Chondrocyte (in vitro differentiated cells): ENCODE measurements around the gene SH3BP1. TPM values are rescaled to one million over a fixed set of nuclear protein-coding genes. Genes with fewer than 3 reads are reported as not detected.
"Not testable (repeated sequence)": the region's sequence is repeated elsewhere in the genome, so short reads cannot be mapped to it uniquely, and the experiment has no call there.

Experiments
- DNase-seq: peaks from one replicate; pipeline ENCODE4 v3.0.0; 2021; ENCODE audit warnings: mixed read lengths, low spot score
- H3K27ac Mint-ChIP-seq: one replicate; pipeline ENCODE4 v1.8.0; 2021; ENCODE audit warnings: mild to moderate bottlenecking, moderate library complexity, mixed read lengths; ENCODE audit not compliant: unreplicated experiment
- H3K27me3 Mint-ChIP-seq: 2 replicates; pipeline ENCODE4 v1.8.0; 2021; ENCODE audit warnings: low read depth, mixed read lengths
- H3K36me3 Mint-ChIP-seq: 2 replicates; pipeline ENCODE4 v1.8.0; 2021; ENCODE audit warnings: low read depth, mixed read lengths
- H3K4me1 Mint-ChIP-seq: 2 replicates; pipeline ENCODE4 v1.8.0; 2021; ENCODE audit warnings: low read depth, mild to moderate bottlenecking, mixed read lengths
- H3K4me3 Mint-ChIP-seq: one replicate; pipeline ENCODE4 v1.8.0; 2021; ENCODE audit warnings: mild to moderate bottlenecking, moderate library complexity, mixed read lengths; ENCODE audit not compliant: unreplicated experiment
- H3K9me3 Mint-ChIP-seq: 2 replicates; pipeline ENCODE4 v1.8.0; 2021; ENCODE audit warnings: low read depth, mixed read lengths
- long read RNA-seq: library from polyadenylated mRNA; stranded (forward); transcript quantifications from one replicate; pipeline ENCODE4 v2.0.0, GENCODE V29; 2021
- total RNA-seq: library from RNA; stranded (reverse); gene quantifications from 3 replicates; pipeline ENCODE4 v1.2.1, GENCODE V29; 2021
- TF ChIP-seq, protein P1 (sequence below): fragments of 200-600 bp; sonication (generic); IDR thresholded peaks from 2 replicates; pipeline ENCODE4 v1.5.0; 2021; ENCODE audit warnings: antibody characterized with exemption, mild to moderate bottlenecking, moderate library complexity

SH3BP1 gene, protein sequence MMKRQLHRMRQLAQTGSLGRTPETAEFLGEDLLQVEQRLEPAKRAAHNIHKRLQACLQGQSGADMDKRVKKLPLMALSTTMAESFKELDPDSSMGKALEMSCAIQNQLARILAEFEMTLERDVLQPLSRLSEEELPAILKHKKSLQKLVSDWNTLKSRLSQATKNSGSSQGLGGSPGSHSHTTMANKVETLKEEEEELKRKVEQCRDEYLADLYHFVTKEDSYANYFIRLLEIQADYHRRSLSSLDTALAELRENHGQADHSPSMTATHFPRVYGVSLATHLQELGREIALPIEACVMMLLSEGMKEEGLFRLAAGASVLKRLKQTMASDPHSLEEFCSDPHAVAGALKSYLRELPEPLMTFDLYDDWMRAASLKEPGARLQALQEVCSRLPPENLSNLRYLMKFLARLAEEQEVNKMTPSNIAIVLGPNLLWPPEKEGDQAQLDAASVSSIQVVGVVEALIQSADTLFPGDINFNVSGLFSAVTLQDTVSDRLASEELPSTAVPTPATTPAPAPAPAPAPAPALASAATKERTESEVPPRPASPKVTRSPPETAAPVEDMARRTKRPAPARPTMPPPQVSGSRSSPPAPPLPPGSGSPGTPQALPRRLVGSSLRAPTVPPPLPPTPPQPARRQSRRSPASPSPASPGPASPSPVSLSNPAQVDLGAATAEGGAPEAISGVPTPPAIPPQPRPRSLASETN
- 1.6 to 2.7 TPM (median 2.4 TPM) in 3 replicates for total RNA-seq
- long read RNA-seq, partial matches to known transcripts = 1 of 5 reads
- long read RNA-seq, other reads (novel, unspliced or antisense) = 1 of 5 reads

DNA sequence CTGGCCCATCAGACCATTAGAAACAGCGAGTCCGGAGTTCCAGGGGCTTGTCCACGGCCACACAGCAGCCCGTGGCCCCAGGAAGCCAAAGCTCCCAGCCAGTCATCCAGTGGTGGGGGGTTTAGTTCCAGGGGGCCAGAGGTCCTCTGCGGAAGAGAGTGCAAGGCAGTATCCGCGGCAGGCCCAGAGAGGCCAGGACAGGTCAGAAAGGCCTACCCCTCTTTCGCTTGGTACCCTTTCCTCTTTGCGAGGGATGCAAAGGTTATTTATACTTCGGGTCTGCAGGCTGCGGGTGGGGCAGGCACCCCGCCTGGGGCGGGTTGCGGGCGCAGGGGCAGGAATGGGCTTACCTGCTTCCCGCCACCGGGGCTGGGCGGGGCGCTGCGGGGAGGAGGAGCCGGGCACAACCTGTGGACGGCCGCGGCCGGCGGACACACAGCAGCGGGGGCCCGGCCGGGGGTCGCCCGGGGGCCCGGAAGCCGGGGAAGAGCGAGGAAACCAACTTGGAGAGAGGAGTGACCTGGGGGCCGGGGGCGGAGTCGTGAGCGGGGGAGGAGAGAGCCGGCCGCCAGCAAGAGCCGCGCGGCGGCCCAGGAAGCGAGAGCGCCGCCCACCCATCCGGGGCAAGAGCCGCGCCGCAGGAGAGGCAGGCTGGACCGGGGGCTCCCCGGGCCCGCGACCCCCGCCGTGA, at the start of gene SH3BP1:
Gene SH3BP1 (plus strand): TSS at position 600 of the 691 bp plus-strand sequence. CDS start 119 bp downstream, outside the sequence.
- no peak within 1 kb of the TSS for H3K27ac Mint-ChIP-seq
- H3K36me3 Mint-ChIP-seq = no peaks in the 10 kb centered on the region
- no peaks in the 10 kb centered on the region for H3K9me3 Mint-ChIP-seq
- no peak for DNase-seq
- peak within 1 kb of the TSS; percentile 64 for H3K4me3 Mint-ChIP-seq
- H3K27me3 Mint-ChIP-seq = no peaks in the 10 kb centered on the region
- peaks cover 30% of the 10 kb centered on the region for H3K4me1 Mint-ChIP-seq
- TF ChIP-seq, protein P1, sequence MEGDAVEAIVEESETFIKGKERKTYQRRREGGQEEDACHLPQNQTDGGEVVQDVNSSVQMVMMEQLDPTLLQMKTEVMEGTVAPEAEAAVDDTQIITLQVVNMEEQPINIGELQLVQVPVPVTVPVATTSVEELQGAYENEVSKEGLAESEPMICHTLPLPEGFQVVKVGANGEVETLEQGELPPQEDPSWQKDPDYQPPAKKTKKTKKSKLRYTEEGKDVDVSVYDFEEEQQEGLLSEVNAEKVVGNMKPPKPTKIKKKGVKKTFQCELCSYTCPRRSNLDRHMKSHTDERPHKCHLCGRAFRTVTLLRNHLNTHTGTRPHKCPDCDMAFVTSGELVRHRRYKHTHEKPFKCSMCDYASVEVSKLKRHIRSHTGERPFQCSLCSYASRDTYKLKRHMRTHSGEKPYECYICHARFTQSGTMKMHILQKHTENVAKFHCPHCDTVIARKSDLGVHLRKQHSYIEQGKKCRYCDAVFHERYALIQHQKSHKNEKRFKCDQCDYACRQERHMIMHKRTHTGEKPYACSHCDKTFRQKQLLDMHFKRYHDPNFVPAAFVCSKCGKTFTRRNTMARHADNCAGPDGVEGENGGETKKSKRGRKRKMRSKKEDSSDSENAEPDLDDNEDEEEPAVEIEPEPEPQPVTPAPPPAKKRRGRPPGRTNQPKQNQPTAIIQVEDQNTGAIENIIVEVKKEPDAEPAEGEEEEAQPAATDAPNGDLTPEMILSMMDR = peak; percentile 11

DNA sequence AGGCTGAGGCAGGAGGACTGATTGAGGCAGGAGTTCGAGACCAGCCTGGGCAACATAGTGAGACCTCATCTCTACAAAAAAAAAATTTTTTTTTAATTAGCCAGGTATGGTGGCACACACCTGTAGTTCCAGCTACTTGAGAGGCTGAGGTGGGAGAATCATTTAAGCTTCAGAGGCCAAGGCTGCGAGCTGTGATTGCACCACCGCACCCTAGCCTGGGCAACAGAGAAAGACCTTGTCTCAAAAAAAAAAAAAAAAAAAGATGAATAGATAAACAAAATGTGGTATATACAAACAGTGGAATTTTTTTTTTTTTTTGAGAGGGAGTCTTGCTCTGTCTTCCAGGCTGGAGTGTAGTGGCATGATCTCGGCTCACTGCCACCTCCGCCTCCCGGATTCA, 48.4 kb upstream of the SH3BP1 start:
- H3K27me3 Mint-ChIP-seq, H3K9me3 Mint-ChIP-seq, H3K4me3 Mint-ChIP-seq, H3K4me1 Mint-ChIP-seq, DNase-seq, H3K27ac Mint-ChIP-seq, H3K36me3 Mint-ChIP-seq: not testable (repeated sequence)

DNA sequence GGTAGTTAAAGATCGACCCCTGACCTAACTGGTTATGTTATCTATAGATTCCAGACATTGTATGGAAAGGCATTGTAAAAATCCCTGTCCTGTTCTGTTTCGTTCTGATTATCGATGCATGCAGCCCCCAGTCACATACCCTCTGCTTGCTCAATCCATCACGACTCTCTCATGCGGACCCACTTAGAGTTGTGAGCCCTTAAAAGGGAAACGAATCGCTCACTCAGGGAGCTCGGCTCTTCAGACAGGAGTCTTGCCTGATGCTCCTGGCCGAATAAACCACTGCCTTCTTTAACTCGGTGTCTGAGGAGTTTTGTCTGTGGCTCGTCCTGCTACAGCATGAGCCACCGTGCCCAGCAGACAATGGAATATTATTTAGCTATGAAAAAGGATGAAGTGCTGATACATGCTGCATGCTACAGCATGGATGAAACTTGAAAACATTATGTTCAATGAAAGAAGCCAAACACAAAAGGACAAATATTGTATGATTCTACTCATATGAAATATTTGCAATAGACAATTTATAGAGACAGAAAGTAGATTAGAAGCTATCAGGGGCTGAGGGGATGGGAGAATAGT, 47.6 kb upstream of the SH3BP1 start:
- Mint-ChIP-seq H3K27me3 (no peaks in the 10 kb centered on the region), H3K4me1 (peaks cover 8% of the 10 kb centered on the region), H3K4me3 (peak overlapping the region; percentile 69), H3K36me3 (no peaks in the 10 kb centered on the region), H3K27ac (no peak overlapping the region), H3K9me3 (no peaks in the 10 kb centered on the region)
- DNase-seq = no peak
- TF ChIP-seq, protein P1 = no peak

DNA sequence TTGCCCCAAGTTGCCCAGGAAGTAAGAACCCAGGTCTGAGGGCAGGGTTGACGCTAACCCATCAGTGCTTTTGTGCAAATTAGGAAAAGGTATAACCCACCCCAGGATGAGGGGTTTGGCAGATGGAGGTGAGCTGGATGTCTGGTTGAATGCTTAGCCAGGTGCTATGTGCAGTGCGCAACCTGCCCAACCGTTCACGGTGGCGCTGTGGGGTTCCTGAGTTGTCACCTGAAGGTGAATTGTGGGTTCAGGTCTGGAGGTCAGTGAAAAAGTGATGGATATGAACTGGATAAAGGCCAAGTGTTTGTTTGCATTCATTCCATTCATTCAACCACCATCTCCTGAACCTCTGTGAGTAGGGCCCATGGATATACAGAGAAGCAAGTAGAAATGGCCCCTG, 45.2 kb upstream of the SH3BP1 start:
- no peaks in the 10 kb centered on the region for H3K36me3 Mint-ChIP-seq
- no peaks in the 10 kb centered on the region for H3K9me3 Mint-ChIP-seq
- DNase-seq = no peak
- TF ChIP-seq, protein P1 = no peak
- peaks cover 8% of the 10 kb centered on the region for H3K4me1 Mint-ChIP-seq
- H3K27me3 Mint-ChIP-seq = no peaks in the 10 kb centered on the region
- no peak overlapping the region for H3K4me3 Mint-ChIP-seq
- H3K27ac Mint-ChIP-seq = no peak overlapping the region

DNA sequence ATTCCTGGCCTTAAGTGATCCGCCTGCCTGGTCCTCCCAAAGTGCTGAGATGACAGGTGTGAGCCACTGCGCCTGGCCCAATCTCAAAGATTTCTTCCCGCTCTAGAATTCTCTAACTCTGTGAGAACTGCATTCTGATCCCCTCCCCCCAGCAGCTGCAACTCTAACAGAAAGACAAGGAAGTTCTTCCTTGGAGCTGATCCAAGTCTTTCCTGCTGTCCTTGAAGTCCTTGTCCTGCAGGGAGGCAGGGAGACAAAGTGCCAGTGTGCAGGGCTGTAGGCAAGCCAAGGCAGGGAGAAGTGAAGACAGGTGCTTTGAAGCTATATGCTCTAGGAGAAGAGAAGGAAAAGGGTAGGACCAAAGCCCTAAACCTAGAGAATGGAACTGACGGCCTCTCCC, 40.3 kb upstream of the SH3BP1 start:
- Mint-ChIP-seq H3K4me1 (no peaks in the 10 kb centered on the region), H3K27me3 (peaks cover 13% of the 10 kb centered on the region), H3K36me3 (no peaks in the 10 kb centered on the region), H3K4me3 (no peak overlapping the region), H3K27ac (no peak overlapping the region), H3K9me3 (no peaks in the 10 kb centered on the region)
- DNase-seq = no peak
- TF ChIP-seq, protein P1 = no peak
